Suprapubic skin (tissue), 4 donors: Measurements from ENCODE around the gene NCK2.

Experiments used
- CTCF ChIP-seq, 2 donors: fragments of 200-600 bp in 1 of 2; fragments of 450-650 bp in 1 of 2; sonication (generic) in 1 of 2; IDR thresholded peaks; one replicate each; pipeline ENCODE4 v1.5.1; 2016 to 2019; ENCODE audit warnings: antibody characterized with exemption in 2 of 2, mild to moderate bottlenecking in 1 of 2, moderate library complexity in 1 of 2
- EP300 ChIP-seq: sonication (generic); formaldehyde crosslinking; IDR thresholded peaks from one replicate; pipeline ENCODE4 v1.6.1; 2017; ENCODE audit warnings: antibody characterized with exemption
- POLR2A ChIP-seq, 2 donors: fragments of 450-650 bp; IDR thresholded peaks; one replicate each; pipeline ENCODE4 v1.6.1; 2017; ENCODE audit warnings: antibody characterized with exemption in 2 of 2, mild to moderate bottlenecking in 2 of 2, moderate library complexity in 2 of 2
- POLR2AphosphoS5 ChIP-seq, 3 donors: sonication (generic); formaldehyde crosslinking; IDR thresholded peaks; one replicate each; pipeline ENCODE4 v1.6.1; 2017; ENCODE audit warnings: antibody characterized with exemption in 3 of 3

- TF ChIP-seq POLR2AphosphoS5 (IDR thresholded peaks at IDR 0.05): no peak
- TF ChIP-seq CTCF (IDR thresholded peaks at IDR 0.05): no peak
- TF ChIP-seq EP300: no peak
- no peak for TF ChIP-seq POLR2A (IDR thresholded peaks at IDR 0.05)
Measured at GRCh38 chr2:105836840-105837692, 92.4 kb downstream of the NCK2 start.
